ENCODE results near the gene DAPP1.

DAPP1 gene

DNA sequence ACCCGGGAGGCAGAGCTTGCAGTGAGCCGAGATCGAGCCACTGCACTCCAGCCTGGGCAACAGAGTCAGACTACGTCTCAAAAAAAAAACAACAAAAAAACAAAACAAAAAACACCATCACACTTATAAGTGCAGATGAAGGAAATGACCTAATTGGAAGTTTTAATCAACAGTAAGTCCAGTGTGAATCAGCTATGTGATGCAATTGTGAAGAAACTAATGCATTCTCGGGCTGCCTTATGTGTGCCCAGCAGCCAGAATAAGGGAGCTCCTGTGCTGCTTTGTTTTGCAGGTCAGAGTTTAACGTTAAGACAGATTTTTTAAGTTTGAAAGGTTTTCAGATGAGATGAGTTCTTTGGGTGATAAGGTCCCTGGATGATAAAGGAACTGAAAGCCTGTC, 10.8 kb downstream of the DAPP1 start:
- TF ChIP-seq, protein P1, sequence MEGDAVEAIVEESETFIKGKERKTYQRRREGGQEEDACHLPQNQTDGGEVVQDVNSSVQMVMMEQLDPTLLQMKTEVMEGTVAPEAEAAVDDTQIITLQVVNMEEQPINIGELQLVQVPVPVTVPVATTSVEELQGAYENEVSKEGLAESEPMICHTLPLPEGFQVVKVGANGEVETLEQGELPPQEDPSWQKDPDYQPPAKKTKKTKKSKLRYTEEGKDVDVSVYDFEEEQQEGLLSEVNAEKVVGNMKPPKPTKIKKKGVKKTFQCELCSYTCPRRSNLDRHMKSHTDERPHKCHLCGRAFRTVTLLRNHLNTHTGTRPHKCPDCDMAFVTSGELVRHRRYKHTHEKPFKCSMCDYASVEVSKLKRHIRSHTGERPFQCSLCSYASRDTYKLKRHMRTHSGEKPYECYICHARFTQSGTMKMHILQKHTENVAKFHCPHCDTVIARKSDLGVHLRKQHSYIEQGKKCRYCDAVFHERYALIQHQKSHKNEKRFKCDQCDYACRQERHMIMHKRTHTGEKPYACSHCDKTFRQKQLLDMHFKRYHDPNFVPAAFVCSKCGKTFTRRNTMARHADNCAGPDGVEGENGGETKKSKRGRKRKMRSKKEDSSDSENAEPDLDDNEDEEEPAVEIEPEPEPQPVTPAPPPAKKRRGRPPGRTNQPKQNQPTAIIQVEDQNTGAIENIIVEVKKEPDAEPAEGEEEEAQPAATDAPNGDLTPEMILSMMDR (IDR thresholded peaks at IDR 0.05): no peak

DNA sequence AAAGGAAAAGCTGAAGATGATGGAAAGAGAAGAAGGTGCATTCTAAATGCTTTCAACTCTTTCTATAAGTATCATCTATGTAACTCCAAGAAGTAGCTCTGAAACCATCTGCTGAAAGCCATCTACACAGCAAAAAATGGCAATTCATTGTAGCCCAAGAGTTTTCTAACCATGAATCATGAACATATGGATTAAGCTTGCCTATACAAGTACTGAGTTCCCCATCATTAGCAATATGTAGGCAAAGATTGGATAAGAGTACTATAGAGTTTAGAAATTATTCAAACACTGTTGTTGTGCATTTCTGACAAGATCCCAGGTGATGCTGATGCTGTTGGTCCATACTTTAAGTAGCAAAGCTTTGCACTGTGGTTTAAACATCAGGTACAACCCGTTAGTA, 11.2 kb downstream of the DAPP1 start:
- TF ChIP-seq, protein P1 (IDR thresholded peaks at IDR 0.05): no peak

DNA sequence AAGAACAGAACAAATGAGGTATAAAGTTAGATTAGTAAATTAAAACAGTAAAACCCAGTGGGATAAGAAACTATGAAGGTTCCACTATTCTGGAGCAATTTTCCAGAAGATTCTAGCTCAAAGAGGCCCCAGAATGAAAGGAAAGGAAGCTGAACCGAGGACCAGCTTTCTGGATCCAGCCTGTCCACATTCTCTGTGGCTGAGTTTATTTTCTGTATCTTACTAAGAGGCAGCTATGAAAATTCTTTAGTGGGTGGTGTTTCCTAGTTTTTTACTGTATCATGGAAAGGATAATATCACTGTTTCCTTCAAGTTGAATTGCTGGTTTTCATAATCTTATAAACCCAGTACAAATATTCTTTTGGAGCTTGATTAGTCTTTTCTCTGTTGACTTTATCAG, 11.8 kb downstream of the DAPP1 start:
- TF ChIP-seq, protein P1 (IDR thresholded peaks at IDR 0.05): no peak

DNA sequence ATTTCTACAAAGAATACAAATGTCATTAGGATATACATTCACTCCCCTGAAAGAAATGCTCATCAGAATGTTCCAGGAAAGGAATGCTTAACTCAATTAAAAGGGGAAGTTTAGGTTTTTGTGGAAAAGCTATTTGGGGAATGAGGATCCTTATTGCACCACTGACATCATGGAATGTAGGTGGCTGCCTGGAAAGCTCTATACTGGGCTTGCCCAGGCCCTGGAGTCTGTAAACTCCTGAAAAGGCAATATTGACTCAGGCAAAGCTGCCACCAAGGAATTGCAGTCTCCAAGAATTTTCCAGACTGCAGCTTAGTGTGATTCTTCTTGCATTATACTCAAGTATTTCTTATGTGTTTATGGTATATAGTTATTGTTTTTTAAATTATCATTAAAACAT, 15.7 kb downstream of the DAPP1 start:
- TF ChIP-seq, protein P1 (IDR thresholded peaks at IDR 0.05): no peak

DNA sequence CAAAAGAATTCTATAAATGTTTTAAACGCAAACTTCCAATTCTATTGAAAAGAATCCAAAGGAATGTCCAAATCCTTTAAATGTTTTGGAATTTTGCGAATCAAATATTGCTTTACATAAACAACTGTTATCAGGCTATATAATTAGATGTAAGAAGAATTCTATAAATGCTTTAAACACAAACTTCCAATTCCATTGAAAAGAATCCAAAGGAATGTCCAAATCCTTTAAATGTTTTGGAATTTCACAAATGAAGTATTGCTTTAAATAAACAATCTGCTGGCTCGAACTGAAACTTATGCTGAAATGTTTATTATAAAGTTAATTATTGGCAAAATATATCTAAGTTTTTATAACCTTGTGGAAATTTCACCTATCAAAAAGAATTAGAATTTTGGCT, 16.1 kb downstream of the DAPP1 start:
- TF ChIP-seq, protein P1 (IDR thresholded peaks at IDR 0.05): no peak

DNA sequence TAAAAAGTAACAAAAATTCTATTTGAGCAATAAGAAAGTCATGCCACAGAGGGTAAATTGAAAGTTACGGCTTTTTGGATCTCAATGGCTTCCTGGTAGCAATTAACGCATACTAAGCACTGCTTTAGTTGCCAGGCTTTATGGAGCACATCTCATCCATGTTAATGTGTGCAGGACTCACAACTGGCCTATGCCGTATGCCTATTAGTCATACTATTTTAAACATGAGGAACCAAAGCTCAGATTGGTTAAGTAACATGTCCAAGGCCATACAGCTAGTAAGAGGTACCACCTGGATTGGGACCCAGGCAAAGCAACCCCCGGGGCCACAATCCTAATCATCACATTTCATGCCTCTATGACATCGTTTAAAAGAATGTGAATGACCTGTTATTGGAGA, 17.1 kb downstream of the DAPP1 start:
- TF ChIP-seq, protein P1 (IDR thresholded peaks at IDR 0.05): no peak

DNA sequence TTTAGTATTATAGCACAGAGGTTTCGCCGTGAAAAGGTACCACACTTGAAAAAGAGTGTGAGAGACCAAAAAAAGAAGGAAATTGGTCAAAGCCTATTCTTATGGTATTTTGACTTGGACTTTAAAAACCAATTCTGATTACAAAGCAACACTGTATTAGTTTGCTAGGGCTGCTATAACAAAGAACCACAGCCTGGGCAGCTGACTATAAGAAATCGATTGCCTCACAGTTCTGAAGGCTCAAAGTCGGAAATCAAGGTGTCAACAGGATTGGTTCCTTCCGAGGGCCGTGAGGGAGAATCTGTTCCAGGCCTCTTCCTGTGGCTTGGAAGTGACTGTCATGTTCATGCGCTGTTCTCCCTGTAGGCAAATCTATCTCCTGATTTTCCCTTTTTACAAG, 17.9 kb downstream of the DAPP1 start:
- TF ChIP-seq, protein P1 (IDR thresholded peaks at IDR 0.05): no peak

DNA sequence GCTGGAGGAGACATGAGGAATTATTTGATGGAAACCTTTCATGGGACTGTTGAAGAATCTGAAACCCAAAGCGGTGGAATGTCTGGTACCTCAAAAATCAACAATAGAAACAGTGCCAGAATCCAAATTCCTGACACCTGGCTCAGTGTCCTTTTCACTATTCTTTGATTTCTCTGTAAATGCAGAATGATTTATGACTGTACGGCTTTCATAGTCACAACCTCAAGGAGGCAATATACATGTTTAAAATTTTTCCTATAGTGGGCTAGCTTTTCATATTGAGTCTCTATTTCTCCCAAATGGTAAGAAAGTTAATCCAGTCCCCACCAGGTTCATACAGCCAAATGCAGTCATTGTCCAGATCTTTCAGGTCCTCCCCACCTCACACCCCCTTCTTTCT, 19.3 kb downstream of the DAPP1 start:
- TF ChIP-seq, protein P1 (IDR thresholded peaks at IDR 0.05): no peak

Measured in LNCAP (cell line).